Endodermal cell (in vitro differentiated cells): Measurements from ENCODE around the gene PARD3B. TPM values are rescaled to one million over a fixed set of nuclear protein-coding genes. Genes with fewer than 3 reads are reported as not detected.

ENCODE experiments used
- DNase-seq: peaks from one replicate; pipeline ENCODE4 v3.0.0-alpha.2; 2017
- H3K27ac ChIP-seq: 2 replicates; pipeline ENCODE4 v1.5.1; 2013; ENCODE audit warnings: mild to moderate bottlenecking, low read depth, low read length, moderate library complexity
- H3K27me3 ChIP-seq: 2 replicates; pipeline ENCODE4 v1.6.1; 2013; ENCODE audit warnings: mild to moderate bottlenecking, low read length, moderate library complexity; ENCODE audit not compliant: insufficient read depth, control insufficient read depth, poor library complexity, severe bottlenecking
- H3K36me3 ChIP-seq: 2 replicates; pipeline ENCODE4 v1.7.0; 2013; ENCODE audit warnings: mild to moderate bottlenecking, low read length, moderate library complexity; ENCODE audit not compliant: control insufficient read depth, insufficient read depth
- H3K4me1 ChIP-seq: one replicate; pipeline ENCODE4 v1.7.0; 2013; ENCODE audit warnings: low read length; ENCODE audit not compliant: control insufficient read depth, insufficient read depth
- H3K4me3 ChIP-seq: 2 replicates; pipeline ENCODE4 v1.5.1; 2013; ENCODE audit warnings: mild to moderate bottlenecking, low read length, moderate library complexity
- H3K9ac ChIP-seq: 2 replicates; pipeline ENCODE4 v1.6.1; 2013; ENCODE audit warnings: mild to moderate bottlenecking, low read length, moderate library complexity; ENCODE audit not compliant: poor library complexity, severe bottlenecking; ENCODE audit errors: extremely low read depth
- H3K9me3 ChIP-seq: 2 replicates; pipeline ENCODE4 v1.6.1; 2013; ENCODE audit warnings: mild to moderate bottlenecking, low read length, moderate library complexity; ENCODE audit not compliant: control insufficient read depth
- H3K27ac Mint-ChIP-seq: 2 replicates; pipeline ENCODE4 v1.8.0; 2020; ENCODE audit warnings: mixed read lengths
- H3K27me3 Mint-ChIP-seq: 2 replicates; pipeline ENCODE4 v1.8.0; 2021; ENCODE audit warnings: mild to moderate bottlenecking, mixed read lengths; ENCODE audit not compliant: insufficient read depth
- H3K36me3 Mint-ChIP-seq: 2 replicates; pipeline ENCODE4 v1.8.0; 2020; ENCODE audit warnings: low read depth, mixed read lengths
- H3K4me1 Mint-ChIP-seq: 2 replicates; pipeline ENCODE4 v1.8.0; 2020; ENCODE audit warnings: mixed read lengths
- H3K4me3 Mint-ChIP-seq: 2 replicates; pipeline ENCODE4 v1.8.0; 2020; ENCODE audit warnings: mild to moderate bottlenecking, moderate library complexity, mixed read lengths
- H3K9me3 Mint-ChIP-seq: 2 replicates; pipeline ENCODE4 v1.8.0; 2020; ENCODE audit warnings: mild to moderate bottlenecking, mixed read lengths
- CTCF ChIP-seq: fragments of 200-600 bp; sonication (generic); conservative IDR thresholded peaks from 2 replicates; pipeline ENCODE4 v1.5.0; 2021; ENCODE audit warnings: antibody characterized with exemption, mild to moderate bottlenecking
- WGBS, 2 experiments: methylation state at CpG; one replicate each; pipeline versions ENCODE4 v1.1.5 to v1.1.7; 2013; ENCODE audit warnings: missing lambda C conversion rate in 2 of 2, mixed read lengths in 1 of 2; ENCODE audit not compliant: insufficient coverage in 1 of 2, insufficient read length in 1 of 2; 5-methylcytosine and 5-hydroxymethylcytosine counted together
- total RNA-seq, 2 donors: library from RNA; stranded (reverse); fragmentation: NEBNext Ultra II Directional in 1 of 2; extraction: Animal tissue kit (Norgen Biotek cat#: 25700) in 1 of 2; gene quantifications; 2 replicates in 1 of 2; 3 replicates in 1 of 2; pipeline ENCODE4 v1.2.1, GENCODE V29; 2021

PARD3B gene
- total RNA-seq, 2 donors from 2014 or later: 2.5 to 5.6 TPM

- Mint-ChIP-seq H3K4me1 (peaks cover 70% of the 10 kb centered on the region), H3K27me3 (no peaks in the 10 kb centered on the region), H3K9me3 (no peaks in the 10 kb centered on the region), H3K36me3 (no peaks in the 10 kb centered on the region), H3K27ac (no peak overlapping the region), H3K4me3 (no peak overlapping the region)
- H3K4me1 ChIP-seq: peaks cover 18% of the 10 kb centered on the region
- H3K27ac ChIP-seq: no peak overlapping the region
- H3K9me3 ChIP-seq: no peaks in the 10 kb centered on the region
- 83 to 95% methylated on average over 2 to 3 of the region's 3 CpGs for WGBS, 2 experiments
- no peak for TF ChIP-seq CTCF
- no peak overlapping the region for H3K4me3 ChIP-seq
- H3K27me3 ChIP-seq: no peaks in the 10 kb centered on the region
- no peak for DNase-seq
- H3K9ac ChIP-seq: no peak overlapping the region
- H3K36me3 ChIP-seq: no peaks in the 10 kb centered on the region
These were observed 548.8 kb downstream of the PARD3B start for GRCh38 chr2:205094031-205094430.

GRCh38 chr2:205103699-205104098 lies 558.4 kb downstream of the PARD3B start:
- Histone ChIP-seq H3K9me3 (no peaks in the 10 kb centered on the region), H3K9ac (no peak overlapping the region), H3K36me3 (no peaks in the 10 kb centered on the region), H3K27me3 (no peaks in the 10 kb centered on the region), H3K27ac (no peak overlapping the region), H3K4me3 (no peak overlapping the region), H3K4me1 (peaks cover 4% of the 10 kb centered on the region)
- H3K4me1 Mint-ChIP-seq: peaks cover 23% of the 10 kb centered on the region
- no peak overlapping the region for H3K27ac Mint-ChIP-seq
- no peak for DNase-seq
- H3K27me3 Mint-ChIP-seq: no peaks in the 10 kb centered on the region
- no peak overlapping the region for H3K4me3 Mint-ChIP-seq
- WGBS, 2 experiments: 80 to 87% methylated on average over 1 to 2 of the region's 2 CpGs
- no peak for TF ChIP-seq CTCF
- peaks cover 2% of the 10 kb centered on the region for H3K36me3 Mint-ChIP-seq
- peaks cover 9% of the 10 kb centered on the region for H3K9me3 Mint-ChIP-seq

GRCh38 chr2:205107810-205108209 lies 562.5 kb downstream of the PARD3B start:
- Mint-ChIP-seq H3K36me3 (peaks cover 2% of the 10 kb centered on the region), H3K27me3 (no peaks in the 10 kb centered on the region), H3K4me1 (peaks cover 26% of the 10 kb centered on the region), H3K4me3 (no peak overlapping the region), H3K27ac (no peak overlapping the region), H3K9me3 (peaks cover 9% of the 10 kb centered on the region)
- H3K27ac ChIP-seq: no peak overlapping the region
- H3K4me1 ChIP-seq: peaks cover 4% of the 10 kb centered on the region
- H3K36me3 ChIP-seq: no peaks in the 10 kb centered on the region
- no peaks in the 10 kb centered on the region for H3K9me3 ChIP-seq
- H3K9ac ChIP-seq: no peak overlapping the region
- H3K4me3 ChIP-seq: no peak overlapping the region
- no peak for TF ChIP-seq CTCF
- no peaks in the 10 kb centered on the region for H3K27me3 ChIP-seq
- 72 to 100% methylated on average over 2 of the region's 2 CpGs for WGBS, 2 experiments
- no peak for DNase-seq
